Measurements from ENCODE around the gene CELSR1. TPM values are rescaled to one million over a fixed set of nuclear protein-coding genes. Genes with fewer than 3 reads are reported as not detected.
"Not testable (repeated sequence)": the region's sequence is repeated elsewhere in the genome, so short reads cannot be mapped to it uniquely, and the experiment has no call there.

CELSR1 gene
- total RNA-seq, 2 donors from 2014 or later, result 0.14 to 0.45 TPM

DNA sequence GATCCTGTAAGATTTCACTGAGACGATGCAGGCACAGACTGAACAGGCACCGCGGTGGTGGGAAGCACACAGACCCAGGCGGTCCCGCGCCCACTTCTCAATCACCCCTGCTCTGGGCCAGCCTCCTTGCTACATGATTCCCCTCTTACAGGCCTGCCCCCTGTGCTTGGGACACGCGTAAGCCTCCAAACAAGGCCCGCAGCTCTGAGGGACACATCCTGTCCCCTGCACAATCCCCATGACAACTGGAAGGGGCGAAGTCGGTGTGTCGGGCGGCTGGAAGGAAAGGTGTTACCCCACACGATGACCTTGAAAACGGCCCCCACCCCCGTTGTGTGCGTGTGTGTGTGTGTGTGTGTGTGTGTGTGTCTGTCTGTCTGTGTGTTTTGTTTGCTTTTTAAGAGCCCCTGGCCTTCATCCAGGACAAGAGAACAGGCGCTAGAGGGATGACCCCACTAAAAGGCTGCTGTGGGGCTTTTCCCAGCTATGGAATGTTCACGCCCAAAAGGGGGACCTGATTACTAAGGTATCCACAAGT is 13.1 kb downstream of the CELSR1 start:
- Mint-ChIP-seq H3K4me1 (ENCODE audit: low read depth in 2 of 2) (peaks cover 7 to 11% of the 10 kb centered on the region in 2 donors), H3K9me3 (no peaks in the 10 kb centered on the region), H3K27ac (no peak overlapping the region), H3K36me3 (no peaks in the 10 kb centered on the region), H3K4me3 (no peak overlapping the region), H3K27me3 (peaks cover 9 to 14% of the 10 kb centered on the region in 2 donors)
- ATAC-seq (no peak), DNase-seq (ENCODE audit: low spot score) (no peak)

DNA sequence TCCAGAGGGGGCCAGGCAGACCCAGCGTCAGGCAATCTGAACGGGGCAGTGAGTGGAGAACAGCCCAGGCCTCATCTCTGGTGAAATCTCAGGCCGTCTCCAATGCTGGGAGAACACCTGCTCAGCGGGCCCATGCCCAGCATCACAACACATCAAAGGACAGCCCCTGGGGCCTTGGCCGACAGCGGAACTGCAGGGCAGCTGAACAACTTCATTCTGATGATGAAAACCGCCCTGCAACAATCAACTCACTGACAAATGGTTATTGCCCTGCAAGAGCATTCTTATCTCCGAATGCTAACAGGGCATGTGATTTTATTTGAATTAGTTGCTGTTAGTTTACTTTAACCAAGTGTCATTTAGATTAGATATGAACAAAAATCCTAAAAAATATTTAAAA is 14.6 kb downstream of the CELSR1 start:
- Mint-ChIP-seq H3K36me3 (no peaks in the 10 kb centered on the region), H3K27ac (no peak overlapping the region), H3K9me3 (no peaks in the 10 kb centered on the region), H3K27me3 (peaks cover 8 to 9% of the 10 kb centered on the region in 2 donors), H3K4me3 (no peak overlapping the region), H3K4me1 (ENCODE audit: low read depth in 2 of 2) (peaks cover under 1 to 4% of the 10 kb centered on the region in 2 donors)
- DNase-seq (ENCODE audit: low spot score) (no peak), ATAC-seq (no peak)

DNA sequence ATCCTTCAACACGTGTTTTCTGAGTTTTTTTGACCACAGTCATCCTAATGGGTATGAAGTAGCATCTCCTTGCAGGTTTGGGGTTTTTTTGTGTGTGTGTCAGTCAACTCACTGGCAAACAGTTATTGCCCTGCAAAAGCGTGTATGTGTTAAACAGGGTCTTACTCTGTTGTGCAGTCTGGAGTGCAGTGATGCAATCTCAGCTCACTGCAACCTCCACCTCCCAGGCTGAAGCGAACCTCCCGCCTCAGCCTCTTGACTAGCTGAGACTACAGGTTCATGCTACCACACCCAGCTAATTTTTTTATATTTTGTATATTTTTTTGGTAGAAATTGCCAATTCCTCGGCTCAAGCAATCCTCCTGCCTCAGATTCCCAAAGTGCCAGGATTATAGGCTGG is 15.4 kb downstream of the CELSR1 start:
- Mint-ChIP-seq H3K36me3 (no peaks in the 10 kb centered on the region), H3K27ac (no peak overlapping the region), H3K4me3 (no peak overlapping the region), H3K27me3 (peaks cover 5 to 6% of the 10 kb centered on the region in 2 donors), H3K9me3 (no peaks in the 10 kb centered on the region), H3K4me1 (ENCODE audit: low read depth in 2 of 2) (no peaks in the 10 kb centered on the region)
- no peak for ATAC-seq
- DNase-seq (ENCODE audit: low spot score), result no peak

DNA sequence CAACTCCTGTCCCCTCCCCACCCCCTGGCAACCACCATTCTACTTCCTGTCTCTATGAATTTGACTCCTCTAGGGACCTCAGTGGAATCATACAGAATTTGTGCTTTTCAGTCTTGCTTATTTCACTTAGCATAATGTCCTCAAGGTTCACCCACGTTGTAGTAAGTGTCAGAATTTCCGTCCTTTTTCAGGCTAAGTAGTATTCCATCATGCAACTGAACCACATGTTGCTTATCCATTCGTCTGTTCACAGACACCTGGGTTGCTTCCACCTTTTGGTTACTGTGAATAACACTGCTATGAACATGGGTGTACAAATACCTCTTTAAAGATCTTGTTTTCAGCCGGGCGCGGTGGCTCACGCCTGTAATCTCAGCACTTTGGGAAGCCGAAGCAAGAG is 16.5 kb downstream of the CELSR1 start:
- DNase-seq (ENCODE audit: low spot score), result no peak
- H3K36me3 Mint-ChIP-seq, result no peaks in the 10 kb centered on the region
- H3K27ac Mint-ChIP-seq, result no peak overlapping the region
- H3K27me3 Mint-ChIP-seq, result peaks cover 0 to 6% of the 10 kb centered on the region in 2 donors
- no peak for ATAC-seq
- H3K4me1 Mint-ChIP-seq (ENCODE audit: low read depth in 2 of 2), result no peaks in the 10 kb centered on the region
- H3K4me3 Mint-ChIP-seq, result no peak overlapping the region
- H3K9me3 Mint-ChIP-seq, result no peaks in the 10 kb centered on the region

DNA sequence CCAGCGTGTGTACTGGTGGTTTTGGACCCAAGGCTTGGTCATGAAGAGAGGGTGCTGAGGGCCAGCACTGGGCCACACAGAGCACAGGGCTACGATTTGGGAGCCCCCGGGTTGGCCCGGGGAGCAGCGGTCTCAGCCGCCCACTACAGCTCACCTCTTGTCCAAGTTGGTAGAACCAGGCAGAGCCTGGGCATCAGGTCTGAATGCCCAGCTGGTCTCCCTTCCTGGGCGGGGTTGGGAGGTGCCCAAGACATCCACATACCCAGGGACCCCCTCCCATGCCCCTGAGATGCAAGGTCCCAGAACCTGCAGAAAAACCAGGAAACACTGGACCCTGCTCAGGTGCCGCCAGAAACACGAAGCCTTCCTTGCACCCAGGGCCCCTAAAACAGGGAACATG is 18.0 kb downstream of the CELSR1 start:
- H3K4me1 Mint-ChIP-seq (ENCODE audit: low read depth in 2 of 2), result no peaks in the 10 kb centered on the region
- H3K27me3 Mint-ChIP-seq, result peaks cover 0 to 6% of the 10 kb centered on the region in 2 donors
- no peaks in the 10 kb centered on the region for H3K9me3 Mint-ChIP-seq
- H3K4me3 Mint-ChIP-seq, result no peak overlapping the region
- ATAC-seq (no peak), DNase-seq (ENCODE audit: low spot score) (no peak)
- no peaks in the 10 kb centered on the region for H3K36me3 Mint-ChIP-seq
- H3K27ac Mint-ChIP-seq, result no peak overlapping the region

DNA sequence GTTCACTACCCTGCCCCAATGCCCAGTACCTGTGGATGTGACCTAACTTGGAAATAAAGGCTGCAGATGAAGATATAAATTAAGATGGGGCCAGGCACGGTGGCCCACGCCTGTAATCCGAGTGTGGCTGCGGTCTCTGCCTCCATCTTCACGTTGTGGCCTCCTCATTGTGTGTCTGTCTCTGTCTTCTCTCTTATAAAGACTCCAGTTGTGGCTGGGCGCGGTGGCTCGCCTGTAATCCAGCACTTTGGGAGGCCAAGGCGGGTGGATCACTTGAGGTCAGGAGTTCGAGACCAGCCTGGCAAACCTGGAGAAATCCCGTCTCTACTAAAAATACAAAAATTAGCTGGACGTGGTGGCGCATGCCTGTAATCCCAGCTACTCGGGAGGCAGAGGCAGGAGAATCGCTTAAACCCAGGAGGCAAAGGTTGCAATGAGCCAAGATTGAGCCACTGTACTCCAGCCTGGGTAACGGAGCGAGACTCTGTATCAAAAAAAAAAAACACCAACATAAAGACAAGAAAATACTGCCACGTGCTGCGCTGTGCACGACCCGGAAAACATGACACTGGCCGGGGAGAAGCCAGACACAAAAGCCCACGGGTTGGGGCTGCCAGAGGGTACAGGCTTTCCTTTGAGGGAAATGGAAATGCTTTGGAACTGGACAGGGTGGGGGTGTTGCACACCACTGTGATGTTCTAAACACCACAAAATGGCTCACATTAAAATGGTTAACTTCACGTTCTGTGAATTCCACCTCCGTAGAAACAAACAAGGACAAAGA is 18.7 kb downstream of the CELSR1 start:
- H3K27ac Mint-ChIP-seq, result no peak overlapping the region
- H3K9me3 Mint-ChIP-seq, result no peaks in the 10 kb centered on the region
- H3K4me3 Mint-ChIP-seq, result no peak overlapping the region
- ATAC-seq (no peak), DNase-seq (ENCODE audit: low spot score) (no peak)
- no peaks in the 10 kb centered on the region for H3K36me3 Mint-ChIP-seq
- no peaks in the 10 kb centered on the region for H3K4me1 Mint-ChIP-seq (ENCODE audit: low read depth in 2 of 2)
- H3K27me3 Mint-ChIP-seq, result peaks cover 0 to 6% of the 10 kb centered on the region in 2 donors

DNA sequence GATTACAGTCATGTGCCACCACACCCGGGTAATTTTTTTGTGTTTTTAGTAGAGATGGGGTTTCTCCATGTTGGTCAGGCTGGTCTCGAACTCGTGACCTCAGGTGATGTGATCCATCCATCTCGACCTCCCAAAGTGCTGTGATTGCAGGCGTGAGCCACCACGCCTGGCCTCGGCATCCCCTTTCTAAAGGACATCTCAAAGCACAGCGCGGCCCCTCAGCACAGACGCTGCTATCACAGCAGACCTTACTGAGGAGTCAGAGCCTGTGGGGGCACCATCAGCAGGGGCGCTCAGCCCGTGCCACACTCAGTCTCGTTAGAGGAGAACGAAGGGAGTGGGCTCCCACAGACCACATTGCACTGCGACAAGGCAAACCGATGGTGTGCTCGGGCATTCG is 19.4 kb downstream of the CELSR1 start:
- no peak for ATAC-seq
- H3K27me3 Mint-ChIP-seq, result peaks cover 0 to 6% of the 10 kb centered on the region in 2 donors
- H3K9me3 Mint-ChIP-seq, result no peaks in the 10 kb centered on the region
- DNase-seq (ENCODE audit: low spot score), result no peak
- no peak overlapping the region for H3K4me3 Mint-ChIP-seq
- H3K4me1 Mint-ChIP-seq (ENCODE audit: low read depth in 2 of 2), result no peaks in the 10 kb centered on the region
- H3K27ac Mint-ChIP-seq, result no peak overlapping the region
- H3K36me3 Mint-ChIP-seq, result no peaks in the 10 kb centered on the region

DNA sequence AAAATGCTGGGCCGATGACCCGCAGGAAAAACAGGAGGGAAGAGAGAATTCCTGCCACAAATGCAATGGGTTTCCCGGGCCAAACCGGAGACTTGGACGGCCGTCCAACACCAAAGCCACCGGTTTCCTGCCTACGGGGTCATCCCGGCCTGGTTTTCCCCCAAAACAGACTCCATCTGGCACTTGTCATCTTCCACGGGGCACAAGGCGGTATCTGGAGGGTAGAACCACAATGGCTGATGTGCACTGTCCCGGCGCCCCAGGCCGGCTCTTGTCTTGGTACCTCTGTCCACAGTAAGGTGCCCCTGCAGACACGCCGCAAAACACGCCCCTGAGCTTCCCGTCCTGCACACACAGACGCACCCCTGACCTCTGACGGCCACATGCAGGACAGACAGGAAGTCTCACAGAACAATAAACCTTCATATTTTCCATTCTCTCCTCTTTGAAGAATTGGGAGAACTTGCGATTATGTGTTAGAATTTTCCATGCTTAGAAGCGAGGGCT is 20.1 kb downstream of the CELSR1 start:
- no peaks in the 10 kb centered on the region for H3K9me3 Mint-ChIP-seq
- H3K4me3 Mint-ChIP-seq, result no peak overlapping the region
- H3K27ac Mint-ChIP-seq, result no peak overlapping the region
- DNase-seq (ENCODE audit: low spot score) (no peak), ATAC-seq (no peak)
- H3K27me3 Mint-ChIP-seq, result peaks cover 0 to 6% of the 10 kb centered on the region in 2 donors
- H3K4me1 Mint-ChIP-seq (ENCODE audit: low read depth in 2 of 2), result no peaks in the 10 kb centered on the region
- H3K36me3 Mint-ChIP-seq, result no peaks in the 10 kb centered on the region

DNA sequence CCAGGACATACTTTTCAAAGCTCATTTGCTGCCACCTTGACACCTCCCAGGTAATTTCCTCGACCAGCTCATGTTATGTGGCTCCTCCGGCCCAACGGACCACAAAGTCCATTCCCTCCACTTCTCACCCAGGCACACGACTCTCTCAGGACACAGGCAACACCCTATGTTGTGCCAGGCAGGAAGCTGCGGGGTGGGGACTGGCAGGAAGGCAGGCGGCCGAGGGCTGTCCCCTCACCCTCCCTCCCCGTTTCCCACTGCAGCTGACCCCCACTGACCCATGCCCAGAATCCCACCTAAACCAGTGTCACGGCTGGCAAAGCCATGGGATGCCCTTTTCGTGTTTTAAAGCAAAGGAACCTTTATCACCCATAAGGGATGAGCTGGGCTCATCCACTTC is 20.8 kb downstream of the CELSR1 start:
- DNase-seq (ENCODE audit: low spot score), result no peak
- no peak overlapping the region for H3K4me3 Mint-ChIP-seq
- H3K27ac Mint-ChIP-seq, result no peak overlapping the region
- H3K27me3 Mint-ChIP-seq, result peaks cover 0 to 6% of the 10 kb centered on the region in 2 donors
- no peaks in the 10 kb centered on the region for H3K36me3 Mint-ChIP-seq
- H3K4me1 Mint-ChIP-seq (ENCODE audit: low read depth in 2 of 2), result no peaks in the 10 kb centered on the region
- ATAC-seq, result no peak
- H3K9me3 Mint-ChIP-seq, result no peaks in the 10 kb centered on the region

DNA sequence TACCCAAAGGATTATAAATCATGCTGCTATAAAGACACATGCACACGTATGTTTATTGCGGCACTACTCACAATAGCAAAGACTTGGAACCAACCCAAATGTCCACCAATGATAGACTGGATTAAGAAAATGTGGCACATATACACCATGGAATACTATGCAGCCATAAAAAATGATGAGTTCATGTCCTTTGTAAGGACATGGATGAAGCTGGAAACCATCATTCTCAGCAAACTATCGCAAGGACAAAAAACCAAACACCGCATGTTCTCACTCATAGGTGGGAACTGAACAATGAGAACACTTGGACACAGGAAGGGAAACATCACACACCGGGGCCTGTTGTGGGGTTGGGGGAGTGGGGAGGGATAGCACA is 21.3 kb downstream of the CELSR1 start:
- not testable (repeated sequence) for H3K9me3 Mint-ChIP-seq; H3K27ac Mint-ChIP-seq; H3K4me1 Mint-ChIP-seq (ENCODE audit: low read depth in 2 of 2); H3K36me3 Mint-ChIP-seq; H3K27me3 Mint-ChIP-seq; DNase-seq (ENCODE audit: low spot score); H3K4me3 Mint-ChIP-seq; ATAC-seq

DNA sequence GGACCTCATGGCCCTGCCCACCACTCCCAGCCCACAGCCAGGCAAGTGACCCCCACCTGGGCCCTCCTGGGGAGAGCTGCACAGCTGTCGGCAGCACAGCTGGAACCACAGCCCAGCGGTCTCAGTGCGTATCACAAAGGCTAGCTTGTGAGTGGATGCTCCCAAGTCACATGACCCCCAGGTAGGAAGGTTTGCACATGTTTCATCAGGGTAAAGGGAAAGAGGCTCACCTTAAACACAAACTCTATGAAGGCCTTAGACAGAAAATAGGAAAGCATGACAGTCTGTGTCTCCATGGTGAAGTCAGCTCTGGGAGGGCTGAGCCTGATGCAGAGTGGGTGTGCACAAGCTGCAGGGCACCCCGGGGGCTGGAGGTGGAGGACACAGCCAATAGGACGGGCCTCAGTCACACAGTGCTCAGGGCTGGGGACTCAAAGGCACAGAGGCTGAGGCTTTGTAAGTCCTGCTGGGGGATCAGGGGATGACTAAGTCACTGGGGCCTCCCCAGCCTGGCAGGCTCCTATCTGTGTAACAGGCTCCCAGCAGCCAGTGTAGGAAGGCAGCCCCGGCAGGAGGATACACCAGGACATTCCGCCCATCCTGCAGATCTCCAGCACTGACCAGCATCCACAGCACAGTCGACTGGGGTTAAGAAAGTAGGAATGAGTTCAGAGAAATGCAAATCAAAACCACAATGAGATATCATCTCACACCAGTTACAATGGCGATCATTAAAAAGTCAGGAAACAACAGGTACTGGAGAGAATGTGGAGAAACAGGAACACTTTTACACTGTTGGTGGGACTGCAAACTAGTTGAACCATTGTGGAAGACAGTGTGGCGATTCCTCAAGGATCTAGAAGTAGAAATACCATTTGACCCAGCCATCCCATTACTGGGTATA is 22.0 kb downstream of the CELSR1 start:
- Mint-ChIP-seq H3K4me3 (no peak overlapping the region), H3K4me1 (ENCODE audit: low read depth in 2 of 2) (no peaks in the 10 kb centered on the region), H3K9me3 (no peaks in the 10 kb centered on the region), H3K27me3 (no peaks in the 10 kb centered on the region), H3K27ac (no peak overlapping the region), H3K36me3 (no peaks in the 10 kb centered on the region)
- ATAC-seq (no peak), DNase-seq (ENCODE audit: low spot score) (no peak)

DNA sequence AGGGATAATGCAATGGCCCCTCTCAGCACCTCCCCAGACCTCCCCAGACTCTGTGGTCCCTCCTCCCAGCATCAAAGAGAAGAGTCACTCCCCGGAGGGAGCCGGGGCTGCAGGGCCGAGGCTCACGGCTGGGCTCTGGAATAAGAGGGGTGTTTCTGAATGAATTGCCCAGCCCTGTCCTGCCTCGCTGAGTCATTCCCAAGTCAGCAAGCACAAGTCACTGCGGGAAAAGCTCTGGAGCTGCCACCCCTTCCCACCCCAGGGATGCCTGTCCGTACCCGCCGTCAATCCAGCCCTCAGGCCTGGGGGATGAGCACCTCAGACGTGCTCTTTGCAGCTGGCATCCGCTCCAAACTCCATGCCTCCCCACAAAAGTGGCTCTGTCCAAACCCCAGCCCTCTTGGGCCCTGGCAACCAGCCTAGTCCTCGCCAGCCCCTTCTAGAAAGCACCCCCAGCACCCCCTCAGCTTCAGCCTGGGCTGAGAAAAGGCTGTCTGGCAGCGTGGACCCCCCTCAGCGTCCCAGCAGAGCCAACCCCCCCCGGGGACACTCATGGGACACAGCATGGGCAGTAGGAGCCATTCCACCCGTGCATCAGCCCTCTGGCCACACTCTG is 22.7 kb downstream of the CELSR1 start:
- no peaks in the 10 kb centered on the region for H3K36me3 Mint-ChIP-seq
- no peak overlapping the region for H3K27ac Mint-ChIP-seq
- H3K4me3 Mint-ChIP-seq, result no peak overlapping the region
- H3K9me3 Mint-ChIP-seq, result no peaks in the 10 kb centered on the region
- no peak for DNase-seq (ENCODE audit: low spot score)
- no peaks in the 10 kb centered on the region for H3K4me1 Mint-ChIP-seq (ENCODE audit: low read depth in 2 of 2)
- peak in 1 of 2 donors; percentile 17 for ATAC-seq
- H3K27me3 Mint-ChIP-seq, result no peaks in the 10 kb centered on the region

DNA sequence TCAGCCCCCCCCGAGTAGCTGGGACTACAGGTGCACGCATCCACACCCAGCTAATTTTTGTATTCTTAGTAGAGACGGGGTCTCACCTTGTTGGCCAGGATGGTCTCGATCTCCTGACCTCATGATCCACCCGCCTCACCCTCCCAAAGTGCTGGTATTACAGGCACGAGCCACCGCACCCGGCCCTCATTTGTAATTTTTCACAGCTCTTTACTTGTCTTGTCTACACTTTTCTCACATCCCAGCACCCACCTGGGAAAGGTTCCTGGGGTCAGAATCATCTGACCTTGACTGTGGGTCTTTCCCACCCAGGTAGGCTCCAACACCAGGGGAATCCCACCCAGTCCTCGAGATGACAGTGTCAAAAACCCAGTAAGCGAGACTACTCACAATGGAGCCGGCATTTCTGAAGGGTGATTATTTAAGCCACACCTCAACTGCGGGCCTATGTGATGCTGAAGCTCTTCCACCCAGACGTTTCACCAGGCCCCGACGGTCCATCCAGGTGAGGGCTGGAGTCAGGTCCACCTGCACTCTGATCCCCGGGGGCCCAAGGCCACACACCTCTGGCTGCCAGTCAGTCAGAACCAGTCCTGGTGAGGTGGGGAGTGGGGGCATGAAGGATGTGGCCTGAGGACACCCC is 23.4 kb downstream of the CELSR1 start:
- no peaks in the 10 kb centered on the region for H3K27me3 Mint-ChIP-seq
- no peaks in the 10 kb centered on the region for H3K36me3 Mint-ChIP-seq
- no peak for DNase-seq (ENCODE audit: low spot score)
- H3K9me3 Mint-ChIP-seq, result no peaks in the 10 kb centered on the region
- H3K27ac Mint-ChIP-seq, result no peak overlapping the region
- H3K4me3 Mint-ChIP-seq, result no peak overlapping the region
- H3K4me1 Mint-ChIP-seq (ENCODE audit: low read depth in 2 of 2), result no peaks in the 10 kb centered on the region
- ATAC-seq, result no peak
